ENCODE measurements around the gene P2RY2. TPM values are rescaled to one million over a fixed set of nuclear protein-coding genes. Genes with fewer than 3 reads are reported as not detected.

Gene P2RY2
- total RNA-seq, 1 donor = 0.36 TPM

DNA sequence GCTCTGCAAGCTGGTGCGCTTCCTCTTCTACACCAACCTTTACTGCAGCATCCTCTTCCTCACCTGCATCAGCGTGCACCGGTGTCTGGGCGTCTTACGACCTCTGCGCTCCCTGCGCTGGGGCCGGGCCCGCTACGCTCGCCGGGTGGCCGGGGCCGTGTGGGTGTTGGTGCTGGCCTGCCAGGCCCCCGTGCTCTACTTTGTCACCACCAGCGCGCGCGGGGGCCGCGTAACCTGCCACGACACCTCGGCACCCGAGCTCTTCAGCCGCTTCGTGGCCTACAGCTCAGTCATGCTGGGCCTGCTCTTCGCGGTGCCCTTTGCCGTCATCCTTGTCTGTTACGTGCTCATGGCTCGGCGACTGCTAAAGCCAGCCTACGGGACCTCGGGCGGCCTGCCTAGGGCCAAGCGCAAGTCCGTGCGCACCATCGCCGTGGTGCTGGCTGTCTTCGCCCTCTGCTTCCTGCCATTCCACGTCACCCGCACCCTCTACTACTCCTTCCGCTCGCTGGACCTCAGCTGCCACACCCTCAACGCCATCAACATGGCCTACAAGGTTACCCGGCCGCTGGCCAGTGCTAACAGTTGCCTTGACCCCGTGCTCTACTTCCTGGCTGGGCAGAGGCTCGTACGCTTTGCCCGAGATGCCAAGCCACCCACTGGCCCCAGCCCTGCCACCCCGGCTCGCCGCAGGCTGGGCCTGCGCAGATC, 16.5 kb downstream of the P2RY2 start:
- Histone ChIP-seq H3K36me3 (ENCODE audit: insufficient read depth, low read length) (no peaks in the 10 kb centered on the region), H3K27me3 (ENCODE audit: insufficient read depth, low read length) (no peaks in the 10 kb centered on the region), H4K20me1 (ENCODE audit: insufficient read depth, low read length) (no peaks in the 10 kb centered on the region), H3K4me2 (ENCODE audit: insufficient read depth, low read length) (no peak overlapping the region), H3K9me3 (ENCODE audit: low read depth, low read length) (no peaks in the 10 kb centered on the region), H2AFZ (ENCODE audit: low read length) (no peak overlapping the region), H3K27ac (ENCODE audit: low read depth, low read length) (no peak overlapping the region), H3K4me1 (ENCODE audit: insufficient read depth, low read length) (peaks cover 13% of the 10 kb centered on the region), H3K79me2 (ENCODE audit: insufficient read depth, low read length) (no peaks in the 10 kb centered on the region), H3K4me3 (ENCODE audit: insufficient read depth, low read length) (no peak overlapping the region)
- TF ChIP-seq, protein P1, sequence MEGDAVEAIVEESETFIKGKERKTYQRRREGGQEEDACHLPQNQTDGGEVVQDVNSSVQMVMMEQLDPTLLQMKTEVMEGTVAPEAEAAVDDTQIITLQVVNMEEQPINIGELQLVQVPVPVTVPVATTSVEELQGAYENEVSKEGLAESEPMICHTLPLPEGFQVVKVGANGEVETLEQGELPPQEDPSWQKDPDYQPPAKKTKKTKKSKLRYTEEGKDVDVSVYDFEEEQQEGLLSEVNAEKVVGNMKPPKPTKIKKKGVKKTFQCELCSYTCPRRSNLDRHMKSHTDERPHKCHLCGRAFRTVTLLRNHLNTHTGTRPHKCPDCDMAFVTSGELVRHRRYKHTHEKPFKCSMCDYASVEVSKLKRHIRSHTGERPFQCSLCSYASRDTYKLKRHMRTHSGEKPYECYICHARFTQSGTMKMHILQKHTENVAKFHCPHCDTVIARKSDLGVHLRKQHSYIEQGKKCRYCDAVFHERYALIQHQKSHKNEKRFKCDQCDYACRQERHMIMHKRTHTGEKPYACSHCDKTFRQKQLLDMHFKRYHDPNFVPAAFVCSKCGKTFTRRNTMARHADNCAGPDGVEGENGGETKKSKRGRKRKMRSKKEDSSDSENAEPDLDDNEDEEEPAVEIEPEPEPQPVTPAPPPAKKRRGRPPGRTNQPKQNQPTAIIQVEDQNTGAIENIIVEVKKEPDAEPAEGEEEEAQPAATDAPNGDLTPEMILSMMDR (IDR thresholded peaks at IDR 0.05; ENCODE audit: extremely low read depth, low read depth, low read length) = no peak
- no peak for DNase-seq (ENCODE audit: insufficient read length, low spot score, missing footprints)

DNA sequence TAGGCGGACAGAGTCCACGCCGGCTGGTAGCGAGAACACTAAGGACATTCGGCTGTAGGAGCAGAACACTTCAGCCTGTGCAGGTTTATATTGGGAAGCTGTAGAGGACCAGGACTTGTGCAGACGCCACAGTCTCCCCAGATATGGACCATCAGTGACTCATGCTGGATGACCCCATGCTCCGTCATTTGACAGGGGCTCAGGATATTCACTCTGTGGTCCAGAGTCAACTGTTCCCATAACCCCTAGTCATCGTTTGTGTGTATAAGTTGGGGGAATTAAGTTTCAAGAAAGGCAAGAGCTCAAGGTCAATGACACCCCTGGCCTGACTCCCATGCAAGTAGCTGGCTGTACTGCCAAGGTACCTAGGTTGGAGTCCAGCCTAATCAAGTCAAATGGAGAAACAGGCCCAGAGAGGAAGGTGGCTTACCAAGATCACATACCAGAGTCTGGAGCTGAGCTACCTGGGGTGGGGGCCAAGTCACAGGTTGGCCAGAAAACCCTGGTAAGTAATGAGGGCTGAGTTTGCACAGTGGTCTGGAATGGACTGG, 17.2 kb downstream of the P2RY2 start:
- H3K9me3 ChIP-seq (ENCODE audit: low read depth, low read length) = no peaks in the 10 kb centered on the region
- TF ChIP-seq, protein P1 (IDR thresholded peaks at IDR 0.05; ENCODE audit: extremely low read depth, low read depth, low read length) = no peak

DNA sequence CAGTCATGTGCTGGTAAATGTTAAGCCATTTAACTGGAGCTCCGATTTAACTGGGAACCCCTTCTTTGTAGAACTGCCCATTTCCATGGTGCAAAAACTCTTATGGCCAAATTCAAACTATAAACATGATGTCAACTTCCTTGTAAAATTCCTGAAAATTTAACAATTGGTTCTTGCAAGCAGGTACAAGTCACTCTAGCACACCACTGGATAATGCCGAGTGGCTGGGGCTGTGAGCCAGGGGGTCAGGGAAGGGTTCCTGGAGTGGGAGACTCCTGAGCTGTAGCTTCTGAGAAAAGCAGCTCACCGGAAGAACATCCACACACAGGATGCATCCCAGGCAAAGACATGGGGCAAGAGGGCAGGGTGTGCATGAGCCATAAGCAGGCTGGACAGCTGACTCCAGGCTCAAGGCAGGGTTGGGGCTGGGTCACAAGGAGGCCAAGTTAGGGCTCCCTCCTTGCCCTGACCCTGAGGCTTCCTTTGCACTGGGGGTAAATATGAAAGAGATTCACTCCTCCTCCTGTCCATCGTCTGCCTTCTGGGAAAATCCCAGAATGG, 18.2 kb downstream of the P2RY2 start:
- TF ChIP-seq, protein P1 (IDR thresholded peaks at IDR 0.05; ENCODE audit: extremely low read depth, low read depth, low read length) = no peak
- Histone ChIP-seq H4K20me1 (ENCODE audit: insufficient read depth, low read length) (no peaks in the 10 kb centered on the region), H3K27me3 (ENCODE audit: insufficient read depth, low read length) (no peaks in the 10 kb centered on the region), H3K4me1 (ENCODE audit: insufficient read depth, low read length) (peaks cover 27% of the 10 kb centered on the region), H3K27ac (ENCODE audit: low read depth, low read length) (no peak overlapping the region), H2AFZ (ENCODE audit: low read length) (peak overlapping the region; percentile 61), H3K4me3 (ENCODE audit: insufficient read depth, low read length) (no peak overlapping the region), H3K4me2 (ENCODE audit: insufficient read depth, low read length) (no peak overlapping the region), H3K79me2 (ENCODE audit: insufficient read depth, low read length) (no peaks in the 10 kb centered on the region), H3K36me3 (ENCODE audit: insufficient read depth, low read length) (no peaks in the 10 kb centered on the region), H3K9me3 (ENCODE audit: low read depth, low read length) (no peaks in the 10 kb centered on the region)
- DNase-seq (ENCODE audit: insufficient read length, low spot score, missing footprints) = no peak

More for the DNA sequence above, 17.2 kb downstream of the P2RY2 start:
- H4K20me1 ChIP-seq (ENCODE audit: insufficient read depth, low read length) = no peaks in the 10 kb centered on the region
- H3K4me1 ChIP-seq (ENCODE audit: insufficient read depth, low read length) = peaks cover 20% of the 10 kb centered on the region
- DNase-seq (ENCODE audit: insufficient read length, low spot score, missing footprints) = no peak
- H3K27me3 ChIP-seq (ENCODE audit: insufficient read depth, low read length) = no peaks in the 10 kb centered on the region
- H3K79me2 ChIP-seq (ENCODE audit: insufficient read depth, low read length) = no peaks in the 10 kb centered on the region
- H3K36me3 ChIP-seq (ENCODE audit: insufficient read depth, low read length) = no peaks in the 10 kb centered on the region
- H2AFZ ChIP-seq (ENCODE audit: low read length) = no peak overlapping the region
- no peak overlapping the region for H3K4me3 ChIP-seq (ENCODE audit: insufficient read depth, low read length)
- H3K4me2 ChIP-seq (ENCODE audit: insufficient read depth, low read length) = no peak overlapping the region
- H3K27ac ChIP-seq (ENCODE audit: low read depth, low read length) = no peak overlapping the region

DNA sequence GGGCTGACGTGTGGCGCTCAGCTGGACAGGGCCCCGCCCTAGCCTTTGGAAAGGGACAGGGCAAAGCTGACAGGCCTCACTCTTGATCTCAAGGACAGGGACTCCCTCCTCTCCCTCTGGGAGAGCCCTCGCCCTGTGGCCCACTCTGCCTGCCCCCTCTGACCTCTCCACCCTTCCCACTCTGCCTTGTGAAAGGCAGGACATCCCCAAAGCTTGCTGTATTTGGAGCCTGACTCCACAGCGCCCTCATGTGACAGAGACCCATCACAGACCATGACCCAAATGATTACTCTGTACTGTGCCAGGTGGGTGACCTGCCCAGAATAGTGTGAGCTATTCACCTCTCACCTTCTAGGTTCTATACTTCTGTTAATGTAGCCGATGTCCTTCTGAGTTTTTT, 18.8 kb downstream of the P2RY2 start:
- no peaks in the 10 kb centered on the region for H3K27me3 ChIP-seq (ENCODE audit: insufficient read depth, low read length)
- H4K20me1 ChIP-seq (ENCODE audit: insufficient read depth, low read length) = no peaks in the 10 kb centered on the region
- peak overlapping the region; percentile 12 for H3K27ac ChIP-seq (ENCODE audit: low read depth, low read length)
- no peaks in the 10 kb centered on the region for H3K9me3 ChIP-seq (ENCODE audit: low read depth, low read length)
- peak overlapping the region; percentile 30 for H2AFZ ChIP-seq (ENCODE audit: low read length)
- H3K79me2 ChIP-seq (ENCODE audit: insufficient read depth, low read length) = no peaks in the 10 kb centered on the region
- H3K36me3 ChIP-seq (ENCODE audit: insufficient read depth, low read length) = no peaks in the 10 kb centered on the region
- peak; percentile 97 for DNase-seq (ENCODE audit: insufficient read length, low spot score, missing footprints)
- H3K4me3 ChIP-seq (ENCODE audit: insufficient read depth, low read length) = no peak overlapping the region
- H3K4me1 ChIP-seq (ENCODE audit: insufficient read depth, low read length) = peaks cover 27% of the 10 kb centered on the region
- no peak overlapping the region for H3K4me2 ChIP-seq (ENCODE audit: insufficient read depth, low read length)
- TF ChIP-seq, protein P1 (IDR thresholded peaks at IDR 0.05; ENCODE audit: extremely low read depth, low read depth, low read length) = peak; percentile 68
